Calu3 (cell line): ENCODE data around the gene PRPF40A. TPM values are rescaled to one million over a fixed set of nuclear protein-coding genes. Genes with fewer than 3 reads are reported as not detected.

Experiments
- BruUV-seq: library from RNA; stranded (reverse); fragments of 400-500 nt; replicated peaks from 2 replicates; lab custom pipeline; 2021; lab: Mats Ljungman, UMichigan
- CTCF ChIA-PET: fragments of 300-600 bp; sonication (Branson Sonifier 250); formaldehyde crosslinking; loops from one replicate; lab custom pipeline; 2022; ENCODE audit warnings: antibody characterized with exemption; lab: Charles Lee
- DNase-seq: peaks from one replicate; pipeline ENCODE4 v3.0.0; 2022
- H3K27ac Mint-ChIP-seq: one replicate; pipeline ENCODE4 v1.8.0; 2022; ENCODE audit warnings: mixed read lengths; ENCODE audit not compliant: unreplicated experiment
- H3K27me3 Mint-ChIP-seq: one replicate; pipeline ENCODE4 v1.8.0; 2022; ENCODE audit warnings: mixed read lengths; ENCODE audit not compliant: unreplicated experiment
- H3K36me3 Mint-ChIP-seq: one replicate; pipeline ENCODE4 v1.8.0; 2022; ENCODE audit warnings: mild to moderate bottlenecking, moderate library complexity, mixed read lengths; ENCODE audit not compliant: insufficient read depth, unreplicated experiment
- H3K4me1 Mint-ChIP-seq: one replicate; pipeline ENCODE4 v1.8.0; 2022; ENCODE audit warnings: mild to moderate bottlenecking, low read depth, mixed read lengths; ENCODE audit not compliant: unreplicated experiment
- H3K4me3 Mint-ChIP-seq: one replicate; pipeline ENCODE4 v1.8.0; 2022; ENCODE audit warnings: mild to moderate bottlenecking, low read depth, moderate library complexity, mixed read lengths; ENCODE audit not compliant: unreplicated experiment
- H3K9me3 Mint-ChIP-seq: one replicate; pipeline ENCODE4 v1.8.0; 2022; ENCODE audit warnings: low read depth, mixed read lengths; ENCODE audit not compliant: unreplicated experiment
- intact Hi-C: fragments of 100-400 bp; cut with micrococcal nuclease; formaldehyde crosslinking; loops from one replicate; pipeline ENCODE4 v1.10.0; 2022; ENCODE audit not compliant: unreplicated experiment
- total RNA-seq: library from RNA; stranded (reverse); gene quantifications from 2 replicates; pipeline ENCODE4 v1.2.3, GENCODE V29; 2022
- TF ChIP-seq, protein P1 (sequence below): fragments of 200-600 bp; IDR thresholded peaks from one replicate; pipeline ENCODE4 v1.8.0; 2022; ENCODE audit warnings: antibody characterized with exemption; ENCODE audit not compliant: unreplicated experiment

The PRPF40A gene
- total RNA-seq, 1 experiment from 2014 or later: 118 TPM

- Mint-ChIP-seq H3K4me1 (peaks cover 17% of the 10 kb centered on the region), H3K4me3 (no peak overlapping the region), H3K27me3 (no peaks in the 10 kb centered on the region), H3K9me3 (no peaks in the 10 kb centered on the region), H3K27ac (no peak overlapping the region), H3K36me3 (peaks cover 8% of the 10 kb centered on the region)
- TF ChIP-seq, protein P1, sequence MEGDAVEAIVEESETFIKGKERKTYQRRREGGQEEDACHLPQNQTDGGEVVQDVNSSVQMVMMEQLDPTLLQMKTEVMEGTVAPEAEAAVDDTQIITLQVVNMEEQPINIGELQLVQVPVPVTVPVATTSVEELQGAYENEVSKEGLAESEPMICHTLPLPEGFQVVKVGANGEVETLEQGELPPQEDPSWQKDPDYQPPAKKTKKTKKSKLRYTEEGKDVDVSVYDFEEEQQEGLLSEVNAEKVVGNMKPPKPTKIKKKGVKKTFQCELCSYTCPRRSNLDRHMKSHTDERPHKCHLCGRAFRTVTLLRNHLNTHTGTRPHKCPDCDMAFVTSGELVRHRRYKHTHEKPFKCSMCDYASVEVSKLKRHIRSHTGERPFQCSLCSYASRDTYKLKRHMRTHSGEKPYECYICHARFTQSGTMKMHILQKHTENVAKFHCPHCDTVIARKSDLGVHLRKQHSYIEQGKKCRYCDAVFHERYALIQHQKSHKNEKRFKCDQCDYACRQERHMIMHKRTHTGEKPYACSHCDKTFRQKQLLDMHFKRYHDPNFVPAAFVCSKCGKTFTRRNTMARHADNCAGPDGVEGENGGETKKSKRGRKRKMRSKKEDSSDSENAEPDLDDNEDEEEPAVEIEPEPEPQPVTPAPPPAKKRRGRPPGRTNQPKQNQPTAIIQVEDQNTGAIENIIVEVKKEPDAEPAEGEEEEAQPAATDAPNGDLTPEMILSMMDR: no peak
- CTCF ChIA-PET: interaction anchor here (0.6 kb wide), 1 partner anchor 11 kb away, joined by 4 read pairs; no protein-coding TSS in a partner anchor
- no peak for DNase-seq
- BruUV-seq: no TSS peak
- intact Hi-C loops: no loop called here
Measured at GRCh38 chr2:152617456-152618192, 99.6 kb downstream of the PRPF40A start.

GRCh38 chr2:152615177-152615576, 102.1 kb downstream of the PRPF40A start:
- Mint-ChIP-seq H3K9me3 (no peaks in the 10 kb centered on the region), H3K27ac (no peak overlapping the region), H3K4me3 (no peak overlapping the region), H3K36me3 (peaks cover 13% of the 10 kb centered on the region), H3K27me3 (no peaks in the 10 kb centered on the region), H3K4me1 (peaks cover 17% of the 10 kb centered on the region)
- DNase-seq: no peak
- intact Hi-C loops: no loop called here
- no TSS peak for BruUV-seq
- CTCF ChIA-PET: interaction anchor here (0.6 to 0.8 kb wide), 2 partner anchors 9 to 199 kb away, joined by 3 to 7 read pairs; no protein-coding TSS in a partner anchor
- TF ChIP-seq, protein P1: no peak

DNA sequence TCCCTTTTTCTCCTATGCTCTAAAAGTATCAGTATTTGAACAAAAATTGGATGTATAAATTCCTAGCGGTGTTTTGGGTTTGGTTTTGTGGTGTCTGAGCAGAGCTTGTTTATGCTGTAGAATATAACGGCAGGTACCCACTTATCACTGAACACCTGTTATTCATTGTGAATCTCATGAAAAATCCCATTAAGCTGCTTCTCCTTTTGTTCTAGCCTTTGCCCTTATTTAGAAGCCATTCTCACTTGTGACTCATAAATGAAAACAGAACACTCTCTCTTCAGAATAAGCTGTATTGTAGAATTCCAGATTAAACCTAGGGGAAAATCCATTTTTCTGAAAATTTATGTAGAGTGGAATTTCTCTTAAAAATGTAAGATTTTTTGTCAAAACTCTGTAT, 104.0 kb downstream of the PRPF40A start:
- CTCF ChIA-PET: no interaction called here
- Mint-ChIP-seq H3K27ac (no peak overlapping the region), H3K27me3 (no peaks in the 10 kb centered on the region), H3K4me3 (no peak overlapping the region), H3K36me3 (peaks cover 4% of the 10 kb centered on the region), H3K9me3 (no peaks in the 10 kb centered on the region), H3K4me1 (peaks cover 17% of the 10 kb centered on the region)
- TF ChIP-seq, protein P1: no peak
- no peak for DNase-seq
- intact Hi-C loops: no loop called here
- no TSS peak for BruUV-seq

GRCh38 chr2:152611458-152612231, 105.6 kb downstream of the PRPF40A start:
- peaks cover 4% of the 10 kb centered on the region for H3K36me3 Mint-ChIP-seq
- no peak overlapping the region for H3K4me3 Mint-ChIP-seq
- peaks cover 17% of the 10 kb centered on the region for H3K4me1 Mint-ChIP-seq
- CTCF ChIA-PET: interaction anchor here (0.6 kb wide), 2 partner anchors 210 to 1190 kb away, joined by 3 read pairs; no protein-coding TSS in a partner anchor
- intact Hi-C loops: no loop called here
- no TSS peak for BruUV-seq
- no peaks in the 10 kb centered on the region for H3K9me3 Mint-ChIP-seq
- H3K27me3 Mint-ChIP-seq: no peaks in the 10 kb centered on the region
- DNase-seq: no peak
- TF ChIP-seq, protein P1: no peak
- H3K27ac Mint-ChIP-seq: no peak overlapping the region
